GM13977 (cell line): ENCODE data around the gene SLCO2B1.

ENCODE experiments used
- DNase-seq: peaks from one replicate; pipeline ENCODE4 v3.0.0; 2012; ENCODE audit warnings: low spot score
- in situ Hi-C: fragments of 300-500 bp; cut with MboI; formaldehyde crosslinking; loops from one replicate; pipeline ENCODE4 v1.12.0; 2022; ENCODE audit warnings: low sequenced_read_pairs, low pct_unique_long_range_greater_than_20kb, mixed read lengths, inconsistent platforms; ENCODE audit not compliant: unreplicated experiment
- TF ChIP-seq, protein P1 (sequence below): IDR thresholded peaks from 2 replicates; pipeline ENCODE4 v1.5.1; 2012; ENCODE audit warnings: mild to moderate bottlenecking, control low read depth; ENCODE audit not compliant: insufficient read depth; ENCODE audit errors: extremely low read depth, missing control alignments

SLCO2B1 gene

DNA sequence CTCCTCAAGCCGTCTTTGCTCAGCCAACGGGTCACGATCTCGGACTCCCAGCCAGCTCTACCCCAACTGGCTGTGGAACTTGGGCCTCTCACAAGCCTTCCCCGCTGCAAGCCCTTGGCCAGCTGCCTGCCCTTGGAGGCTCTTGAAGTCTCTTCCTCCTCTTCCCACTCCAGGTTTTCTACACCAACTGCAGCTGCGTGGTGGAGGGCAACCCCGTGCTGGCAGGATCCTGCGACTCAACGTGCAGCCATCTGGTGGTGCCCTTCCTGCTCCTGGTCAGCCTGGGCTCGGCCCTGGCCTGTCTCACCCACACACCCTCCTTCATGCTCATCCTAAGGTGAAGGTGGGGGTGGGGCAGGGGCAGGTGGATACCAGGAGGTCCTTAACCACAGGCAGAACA, 49.1 kb downstream of the SLCO2B1 start:
- no peak for DNase-seq
- TF ChIP-seq, protein P1, sequence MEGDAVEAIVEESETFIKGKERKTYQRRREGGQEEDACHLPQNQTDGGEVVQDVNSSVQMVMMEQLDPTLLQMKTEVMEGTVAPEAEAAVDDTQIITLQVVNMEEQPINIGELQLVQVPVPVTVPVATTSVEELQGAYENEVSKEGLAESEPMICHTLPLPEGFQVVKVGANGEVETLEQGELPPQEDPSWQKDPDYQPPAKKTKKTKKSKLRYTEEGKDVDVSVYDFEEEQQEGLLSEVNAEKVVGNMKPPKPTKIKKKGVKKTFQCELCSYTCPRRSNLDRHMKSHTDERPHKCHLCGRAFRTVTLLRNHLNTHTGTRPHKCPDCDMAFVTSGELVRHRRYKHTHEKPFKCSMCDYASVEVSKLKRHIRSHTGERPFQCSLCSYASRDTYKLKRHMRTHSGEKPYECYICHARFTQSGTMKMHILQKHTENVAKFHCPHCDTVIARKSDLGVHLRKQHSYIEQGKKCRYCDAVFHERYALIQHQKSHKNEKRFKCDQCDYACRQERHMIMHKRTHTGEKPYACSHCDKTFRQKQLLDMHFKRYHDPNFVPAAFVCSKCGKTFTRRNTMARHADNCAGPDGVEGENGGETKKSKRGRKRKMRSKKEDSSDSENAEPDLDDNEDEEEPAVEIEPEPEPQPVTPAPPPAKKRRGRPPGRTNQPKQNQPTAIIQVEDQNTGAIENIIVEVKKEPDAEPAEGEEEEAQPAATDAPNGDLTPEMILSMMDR: no peak
- in situ Hi-C loops: loop anchor here (10.0 to 25.0 kb wide), 3 partner anchors 55 to 263 kb away; partner anchors contain the start of genes SPCS2 and XRRA1

DNA sequence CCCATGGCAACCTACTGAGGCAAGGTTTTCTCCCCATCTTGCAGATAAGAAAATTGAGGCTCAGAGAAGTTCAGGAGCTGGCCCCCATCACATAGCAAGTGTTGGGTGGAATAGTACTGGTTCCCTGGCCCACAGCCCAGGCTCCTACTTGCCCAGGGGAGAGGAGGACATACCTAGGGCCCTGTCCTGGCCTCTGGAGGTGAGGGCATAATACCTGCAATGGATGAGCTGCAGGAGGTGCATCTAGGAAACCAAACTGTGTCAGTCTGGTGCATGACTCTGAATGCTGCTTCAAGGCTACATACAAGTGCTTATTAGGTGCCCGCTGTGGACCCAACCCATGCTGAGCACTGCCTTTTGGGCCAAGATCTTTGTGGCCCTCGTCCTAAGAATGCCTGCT, 49.6 kb downstream of the SLCO2B1 start:
- in situ Hi-C loops: loop anchor here (10.0 to 25.0 kb wide), 3 partner anchors 56 to 263 kb away; partner anchors contain the start of genes SPCS2 and XRRA1
- TF ChIP-seq, protein P1: no peak

DNA sequence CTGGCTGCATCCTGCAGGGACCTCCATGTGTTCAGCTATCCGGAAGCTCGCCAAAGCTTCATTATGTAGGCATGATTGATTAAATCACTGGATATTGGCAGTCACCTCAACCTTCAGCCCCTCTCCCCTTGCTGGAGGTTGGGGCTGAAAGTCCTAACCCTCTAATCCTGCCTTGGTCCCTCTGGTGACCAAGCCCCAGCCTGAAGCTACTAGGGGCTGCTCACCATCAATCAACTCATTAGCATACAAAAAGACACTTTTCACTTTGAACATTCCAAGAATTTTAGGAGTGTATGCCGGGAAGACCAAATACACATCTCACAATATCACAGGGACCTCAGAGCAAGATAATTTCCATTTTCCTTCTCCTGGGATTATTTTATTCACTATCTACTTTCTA, 50.9 kb downstream of the SLCO2B1 start:
- no peak for DNase-seq
- in situ Hi-C loops: loop anchor here (10.0 to 25.0 kb wide), 3 partner anchors 57 to 264 kb away; partner anchors contain the start of genes SPCS2 and XRRA1
- TF ChIP-seq, protein P1: no peak

More for the DNA sequence above, 49.6 kb downstream of the SLCO2B1 start:
- no peak for DNase-seq

DNA sequence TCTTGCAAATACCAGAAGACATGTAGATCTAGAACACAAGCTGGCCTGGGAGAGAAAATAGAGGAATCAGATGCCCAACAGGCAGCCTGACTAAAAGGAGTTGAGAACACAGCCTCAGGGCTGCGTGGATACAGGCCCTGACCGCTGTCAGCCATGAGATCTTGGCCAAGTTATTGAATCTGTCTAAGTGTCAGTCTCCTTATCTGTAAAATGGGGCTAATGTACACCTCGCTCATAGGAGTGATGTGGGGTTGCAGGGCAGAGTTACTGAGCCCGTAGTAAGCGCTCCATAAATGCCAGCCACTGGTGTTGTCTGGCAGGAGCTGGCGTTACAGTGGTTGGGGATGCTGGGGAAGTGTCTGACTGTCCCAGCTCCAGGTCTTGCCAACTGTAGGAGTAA, 51.3 kb downstream of the SLCO2B1 start:
- in situ Hi-C loops: loop anchor here (10.0 to 25.0 kb wide), 3 partner anchors 57 to 265 kb away; partner anchors contain the start of genes SPCS2 and XRRA1
- TF ChIP-seq, protein P1: no peak
- DNase-seq: no peak

DNA sequence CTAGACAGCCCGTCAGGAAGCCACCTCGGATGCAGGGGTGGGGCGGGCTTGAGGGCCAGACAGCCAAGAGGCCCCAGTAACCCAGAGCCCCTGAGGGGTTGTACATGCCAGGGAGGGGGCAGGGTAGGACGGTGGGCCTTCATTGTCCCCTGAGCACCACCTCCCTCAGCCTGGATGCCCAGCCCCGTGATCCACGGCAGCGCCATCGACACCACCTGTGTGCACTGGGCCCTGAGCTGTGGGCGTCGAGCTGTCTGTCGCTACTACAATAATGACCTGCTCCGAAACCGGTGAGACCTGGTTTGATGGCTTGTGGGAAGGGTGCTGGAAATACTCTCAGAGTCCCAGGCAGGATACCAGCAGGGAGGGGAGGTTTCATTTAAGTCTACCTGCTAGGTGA, 52.2 kb downstream of the SLCO2B1 start:
- TF ChIP-seq, protein P1: no peak
- DNase-seq: no peak
- in situ Hi-C loops: loop anchor here (10.0 to 25.0 kb wide), 3 partner anchors 58 to 266 kb away; partner anchors contain the start of genes SPCS2 and XRRA1

DNA sequence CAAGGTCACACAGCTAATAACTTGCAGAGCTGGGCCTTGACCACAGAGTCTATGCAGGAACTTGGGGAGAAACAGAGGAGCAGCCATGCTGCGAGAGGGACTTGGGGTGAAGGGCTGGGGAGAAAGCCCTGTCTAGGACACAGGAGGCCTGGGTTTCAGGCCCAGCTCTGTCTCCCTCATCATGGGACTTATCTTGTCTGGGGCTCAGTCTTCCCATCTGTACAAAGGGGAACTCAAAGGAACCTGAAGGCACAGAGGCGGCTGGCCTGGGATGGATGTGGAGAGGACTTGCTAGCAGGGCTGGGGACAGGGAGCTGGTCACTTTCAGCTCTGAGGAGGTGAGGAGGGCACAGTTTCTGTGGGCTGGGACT, 52.7 kb downstream of the SLCO2B1 start:
- DNase-seq: no peak
- TF ChIP-seq, protein P1: no peak
- in situ Hi-C loops: loop anchor here (10.0 to 25.0 kb wide), 3 partner anchors 59 to 266 kb away; partner anchors contain the start of genes SPCS2 and XRRA1
